A549 (cell line): ENCODE measurements around the gene TSPAN16.

Experiments used
- BHLHE40 ChIP-seq: IDR thresholded peaks from 2 replicates; pipeline ENCODE4 v1.6.1; 2012; ENCODE audit warnings: low read depth, low read length, inconsistent platforms
- CEBPB ChIP-seq, 2 experiments: fragments of >200 bp in 1 of 2; sonication (Bioruptor Twin) in 1 of 2; formaldehyde crosslinking in 1 of 2; IDR thresholded peaks; 2 replicates each; pipeline ENCODE4 v1.6.1; 2012 to 2016
- FOSL2 ChIP-seq, 2 experiments: fragments of 450-650 bp in 1 of 2; fragments of >200 bp in 1 of 2; sonication (Bioruptor Twin) in 1 of 2; formaldehyde crosslinking; IDR thresholded peaks; 2 replicates each; pipeline versions ENCODE4 v1.5.0 to v1.6.1; 2016 to 2020; ENCODE audit warnings: mild to moderate bottlenecking in 1 of 2, moderate library complexity in 1 of 2
- MYC ChIP-seq: IDR thresholded peaks from 2 replicates; pipeline ENCODE4 v1.6.1; 2012; ENCODE audit warnings: mild to moderate bottlenecking, inconsistent platforms, low read length, improper control_type of control experiment, borderline replicate concordance
- PHF8 ChIP-seq: fragments of 200-600 bp; sonication (generic); IDR thresholded peaks from 2 replicates; pipeline ENCODE4 v1.6.1; 2016; ENCODE audit warnings: low read depth, mild to moderate bottlenecking, antibody characterized with exemption, moderate library complexity, borderline replicate concordance
- RFX5 ChIP-seq: fragments of 450-650 bp; IDR thresholded peaks from 2 replicates; pipeline ENCODE4 v1.7.1; 2014; ENCODE audit warnings: antibody characterized with exemption, mild to moderate bottlenecking, moderate library complexity
- TP53 ChIP-seq: fragments of 250-450 bp; sonication (Bioruptor Pico); IDR thresholded peaks from 2 replicates; pipeline ENCODE4 v1.5.0; 2021; ENCODE audit warnings: mild to moderate bottlenecking, moderate library complexity
- TF ChIP-seq, protein P1 (sequence below): fragments of >200 bp; sonication (Bioruptor Twin); formaldehyde crosslinking; IDR thresholded peaks from 3 replicates; pipeline ENCODE4 v1.5.1; 2016
- TF ChIP-seq, protein P2 (sequence below): IDR thresholded peaks from 2 replicates; pipeline ENCODE4 v1.6.1; 2012
- TF ChIP-seq, protein P3 (sequence below): fragments of 450-650 bp; IDR thresholded peaks from 2 replicates; pipeline ENCODE4 v1.6.1; 2014; ENCODE audit warnings: antibody characterized with exemption

DNA sequence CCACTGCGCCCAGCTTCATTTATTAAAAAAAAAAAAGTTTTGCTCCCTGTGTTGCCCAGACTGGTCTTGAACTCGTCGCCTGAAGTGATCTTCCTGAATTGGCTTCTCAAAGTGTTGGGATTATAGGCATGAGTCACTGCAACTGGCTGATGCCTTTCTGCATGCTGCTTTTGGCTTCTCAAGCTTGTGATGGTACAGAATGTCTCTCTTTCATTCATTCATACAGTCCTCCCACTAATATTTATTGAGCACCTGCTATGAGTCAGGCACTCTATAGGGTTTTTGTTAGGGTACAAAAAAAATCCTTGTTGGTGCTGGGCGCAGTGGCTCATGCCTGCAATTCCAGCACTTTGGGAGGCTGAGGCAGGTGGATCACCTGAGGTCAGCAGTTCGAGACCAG, 9.0 kb downstream of the TSPAN16 start:
- no peak for TF ChIP-seq PHF8
- TF ChIP-seq TP53 (CRISPR knock-in tag) = no peak
- no peak for TF ChIP-seq MYC
- TF ChIP-seq, protein P1, sequence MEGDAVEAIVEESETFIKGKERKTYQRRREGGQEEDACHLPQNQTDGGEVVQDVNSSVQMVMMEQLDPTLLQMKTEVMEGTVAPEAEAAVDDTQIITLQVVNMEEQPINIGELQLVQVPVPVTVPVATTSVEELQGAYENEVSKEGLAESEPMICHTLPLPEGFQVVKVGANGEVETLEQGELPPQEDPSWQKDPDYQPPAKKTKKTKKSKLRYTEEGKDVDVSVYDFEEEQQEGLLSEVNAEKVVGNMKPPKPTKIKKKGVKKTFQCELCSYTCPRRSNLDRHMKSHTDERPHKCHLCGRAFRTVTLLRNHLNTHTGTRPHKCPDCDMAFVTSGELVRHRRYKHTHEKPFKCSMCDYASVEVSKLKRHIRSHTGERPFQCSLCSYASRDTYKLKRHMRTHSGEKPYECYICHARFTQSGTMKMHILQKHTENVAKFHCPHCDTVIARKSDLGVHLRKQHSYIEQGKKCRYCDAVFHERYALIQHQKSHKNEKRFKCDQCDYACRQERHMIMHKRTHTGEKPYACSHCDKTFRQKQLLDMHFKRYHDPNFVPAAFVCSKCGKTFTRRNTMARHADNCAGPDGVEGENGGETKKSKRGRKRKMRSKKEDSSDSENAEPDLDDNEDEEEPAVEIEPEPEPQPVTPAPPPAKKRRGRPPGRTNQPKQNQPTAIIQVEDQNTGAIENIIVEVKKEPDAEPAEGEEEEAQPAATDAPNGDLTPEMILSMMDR = no peak
- TF ChIP-seq, protein P2, sequence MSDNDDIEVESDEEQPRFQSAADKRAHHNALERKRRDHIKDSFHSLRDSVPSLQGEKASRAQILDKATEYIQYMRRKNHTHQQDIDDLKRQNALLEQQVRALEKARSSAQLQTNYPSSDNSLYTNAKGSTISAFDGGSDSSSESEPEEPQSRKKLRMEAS = no peak
- no peak for TF ChIP-seq CEBPB (IDR thresholded peaks at IDR 0.05)
- TF ChIP-seq FOSL2 (IDR thresholded peaks at IDR 0.05) = no peak
- TF ChIP-seq FOSL2 (CRISPR knock-in tag; IDR thresholded peaks at IDR 0.05) = no peak
- TF ChIP-seq, protein P3, sequence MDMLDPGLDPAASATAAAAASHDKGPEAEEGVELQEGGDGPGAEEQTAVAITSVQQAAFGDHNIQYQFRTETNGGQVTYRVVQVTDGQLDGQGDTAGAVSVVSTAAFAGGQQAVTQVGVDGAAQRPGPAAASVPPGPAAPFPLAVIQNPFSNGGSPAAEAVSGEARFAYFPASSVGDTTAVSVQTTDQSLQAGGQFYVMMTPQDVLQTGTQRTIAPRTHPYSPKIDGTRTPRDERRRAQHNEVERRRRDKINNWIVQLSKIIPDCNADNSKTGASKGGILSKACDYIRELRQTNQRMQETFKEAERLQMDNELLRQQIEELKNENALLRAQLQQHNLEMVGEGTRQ = no peak
- TF ChIP-seq RFX5 = no peak
- TF ChIP-seq BHLHE40 = no peak
